HepG2 (cell line): ENCODE results near the gene KAT6B. TPM values are rescaled to one million over a fixed set of nuclear protein-coding genes. Genes with fewer than 3 reads are reported as not detected.

Experiments
- ATAC-seq: fragments of 200-7000 bp; cut with Tn5 transposase; 3 replicates; pipeline ENCODE4 v1.9.1; 2020; ENCODE audit warnings: mild to moderate bottlenecking, moderate library complexity
- BruUV-seq: library from RNA; stranded (reverse); fragments of 400-500 nt; replicated peaks from 2 replicates; lab custom pipeline; 2021; lab: Mats Ljungman, UMichigan
- CTCF ChIA-PET: fragments of 300-600 bp; formaldehyde crosslinking; extraction: SDS; loops from one replicate; lab custom pipeline; 2021; ENCODE audit warnings: low total read pairs, inconsistent platforms, low intra/inter-chr PET ratio; lab: Yijun Ruan, JAX
- POLR2A ChIA-PET: fragments of 350-600 bp; sonication (Branson Sonifier 250); formaldehyde crosslinking; loops from one replicate; lab custom pipeline; 2020; ENCODE audit warnings: antibody characterized with exemption, inconsistent platforms; lab: Yijun Ruan, JAX
- DNase-seq: peaks from one replicate; pipeline ENCODE4 v3.0.0-alpha.2; 2015; ENCODE audit warnings: low spot score
- FAIRE-seq: peaks from 3 replicates; lab custom pipeline; 2011; peaks lifted over from hg19 to GRCh38; lab: Jason Lieb, UNC
- H2AFZ ChIP-seq: one replicate; pipeline ENCODE4 v1.6.1; 2011; ENCODE audit warnings: low read length, inconsistent platforms
- H3K27ac ChIP-seq: fragments of 300-600 bp; 3 replicates; pipeline ENCODE4 v1.8.0; 2011; ENCODE audit warnings: mixed run types, mild to moderate bottlenecking, mixed read lengths, low read length, inconsistent platforms; ENCODE audit not compliant: insufficient read depth; ENCODE audit errors: extremely low read length
- H3K27me3 ChIP-seq, 2 experiments: fragments of 200-600 bp in 1 of 2; 2 replicates in 1 of 2; 3 replicates in 1 of 2; pipeline versions ENCODE4 v1.6.0 to v1.8.0; 2011; ENCODE audit warnings: low read length in 2 of 2, mild to moderate bottlenecking in 2 of 2, moderate library complexity in 2 of 2, inconsistent platforms in 1 of 2; ENCODE audit not compliant: insufficient read depth in 2 of 2, control insufficient read depth in 1 of 2
- H3K36me3 ChIP-seq, 2 experiments: fragments of 200-600 bp in 1 of 2; replicated peaks in 1 of 2; 2 replicates in 1 of 2; 3 replicates in 1 of 2; pipeline versions ENCODE4 v1.5.1 to v1.8.0; 2011; ENCODE audit warnings: low read length in 2 of 2, inconsistent platforms in 1 of 2; ENCODE audit not compliant: insufficient read depth in 2 of 2, control insufficient read depth in 1 of 2
- H3K4me1 ChIP-seq: 2 replicates; pipeline ENCODE4 v1.5.1; 2012; ENCODE audit warnings: low read length, inconsistent platforms; ENCODE audit not compliant: insufficient read depth
- H3K4me2 ChIP-seq: 2 replicates; pipeline ENCODE4 v1.6.0; 2011; ENCODE audit warnings: low read depth, low read length, inconsistent platforms
- H3K4me3 ChIP-seq, 3 experiments: fragments of 200-600 bp in 1 of 3; sonication (generic), shearing (Covaris generic) in 1 of 3; replicated peaks in 1 of 3; 2 replicates each; pipeline ENCODE4 v1.5.1; 2011 to 2016; ENCODE audit warnings: low read length in 3 of 3, inconsistent platforms in 2 of 3, low read depth in 2 of 3, mild to moderate bottlenecking in 2 of 3, control low read depth in 1 of 3, mixed read lengths in 1 of 3; ENCODE audit not compliant: insufficient read depth in 1 of 3
- H3K79me2 ChIP-seq: one replicate; pipeline ENCODE4 v1.6.1; 2011; ENCODE audit warnings: low read length, inconsistent platforms; ENCODE audit not compliant: insufficient read depth
- H3K9ac ChIP-seq: 2 replicates; pipeline ENCODE4 v1.6.0; 2011; ENCODE audit warnings: mild to moderate bottlenecking, low read depth, low read length, inconsistent platforms; ENCODE audit not compliant: insufficient read depth
- H3K9me3 ChIP-seq: 2 replicates; pipeline ENCODE4 v1.5.1; 2012; ENCODE audit warnings: mild to moderate bottlenecking, low read length
- H4K20me1 ChIP-seq: 2 replicates; pipeline ENCODE4 v1.6.0; 2011; ENCODE audit warnings: inconsistent platforms, mild to moderate bottlenecking, low read length, moderate library complexity; ENCODE audit not compliant: insufficient read depth
- MEF2D ChIP-seq: sonication (generic); formaldehyde crosslinking; IDR thresholded peaks from 2 replicates; pipeline ENCODE4 v1.5.1; 2020; ENCODE audit warnings: mild to moderate bottlenecking, missing genetic modification reagents
- POLR2AphosphoS5 ChIP-seq: IDR thresholded peaks from 2 replicates; pipeline ENCODE4 v1.6.1; 2012; ENCODE audit warnings: low read depth, low read length
- ZNF761 ChIP-seq: sonication (generic); formaldehyde crosslinking; conservative IDR thresholded peaks from 2 replicates; pipeline ENCODE4 v1.4.0; 2020; ENCODE audit warnings: mild to moderate bottlenecking, missing genetic modification reagents
- ZSCAN31 ChIP-seq: sonication (generic); formaldehyde crosslinking; IDR thresholded peaks from 2 replicates; pipeline ENCODE4 v1.5.0; 2020; ENCODE audit warnings: low read depth, mild to moderate bottlenecking, missing genetic modification reagents
- WGBS: methylation state at CpG from one replicate; pipeline ENCODE4 v1.1.6; 2017; ENCODE audit warnings: low lambda C conversion rate; 5-methylcytosine and 5-hydroxymethylcytosine counted together
- in situ Hi-C: cut with HindIII; loops from 2 replicates; pipeline ENCODE4 v1.10.0; 2017; ENCODE audit warnings: low pct_unique_long_range_greater_than_20kb; ENCODE audit not compliant: extremely low pct_ligation_motif_present
- intact Hi-C: fragments of 100-400 bp; cut with micrococcal nuclease; formaldehyde crosslinking; loops from one replicate; pipeline ENCODE4 v1.10.0; 2022; ENCODE audit not compliant: unreplicated experiment
- polyA plus RNA-seq, 8 experiments: library from polyadenylated mRNA; depleted of rRNA in 3 of 8; stranded (reverse) in 7 of 8; unstranded in 1 of 8; fragments of >200 nt; fragmentation: Illumina TruSeq in 4 of 8; extraction: Trizol in 4 of 8; gene quantifications; 2 replicates each; pipeline versions ENCODE4 v1.2.1 to v1.2.3, GENCODE V29; 2011 to 2016; ENCODE audit warnings: low read depth in 4 of 8, missing spikeins in 1 of 8, mixed read lengths in 1 of 8; ENCODE audit not compliant: insufficient read depth in 1 of 8
- total RNA-seq, 5 experiments: library from RNA; depleted of rRNA; stranded (reverse); fragments of >200 nt; fragmentation: Illumina TruSeq; extraction: Trizol; gene quantifications; 2 replicates each; pipeline ENCODE4 v1.2.3, GENCODE V29; 2016; ENCODE audit warnings: low read depth in 1 of 5
- TF ChIP-seq, protein P1 (sequence below): sonication (generic); formaldehyde crosslinking; IDR thresholded peaks from 2 replicates; pipeline ENCODE4 v1.4.0; 2020; ENCODE audit warnings: missing genetic modification reagents

The KAT6B gene
- total and polyA plus RNA-seq, 2 of the 13 experiments (the other 11 are each of a cell fraction or from before 2014, with no cell fraction given): 3.0 to 9.5 TPM

DNA sequence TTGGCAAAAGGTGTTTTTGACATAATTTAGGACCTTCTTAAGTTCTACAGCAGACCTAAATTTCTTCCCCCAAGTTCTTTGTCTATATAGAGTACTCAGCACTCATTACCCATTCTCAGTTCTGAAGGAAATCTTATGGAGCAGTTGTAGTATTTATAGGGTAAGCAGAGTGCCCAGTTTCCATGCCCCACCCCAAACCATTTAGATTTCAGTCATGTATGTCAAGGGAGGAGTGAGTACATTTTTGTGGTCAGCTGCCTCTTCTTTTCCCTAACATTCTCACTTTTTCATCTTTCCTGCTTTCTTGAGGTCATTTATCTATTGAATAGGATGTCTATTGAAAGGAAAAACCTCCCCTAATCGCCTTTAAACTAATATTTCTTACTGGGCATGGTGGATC lies 83.3 kb downstream of the KAT6B start:
- BruUV-seq: no TSS peak
- H3K4me3 ChIP-seq: no peak overlapping the region
- TF ChIP-seq, protein P1, sequence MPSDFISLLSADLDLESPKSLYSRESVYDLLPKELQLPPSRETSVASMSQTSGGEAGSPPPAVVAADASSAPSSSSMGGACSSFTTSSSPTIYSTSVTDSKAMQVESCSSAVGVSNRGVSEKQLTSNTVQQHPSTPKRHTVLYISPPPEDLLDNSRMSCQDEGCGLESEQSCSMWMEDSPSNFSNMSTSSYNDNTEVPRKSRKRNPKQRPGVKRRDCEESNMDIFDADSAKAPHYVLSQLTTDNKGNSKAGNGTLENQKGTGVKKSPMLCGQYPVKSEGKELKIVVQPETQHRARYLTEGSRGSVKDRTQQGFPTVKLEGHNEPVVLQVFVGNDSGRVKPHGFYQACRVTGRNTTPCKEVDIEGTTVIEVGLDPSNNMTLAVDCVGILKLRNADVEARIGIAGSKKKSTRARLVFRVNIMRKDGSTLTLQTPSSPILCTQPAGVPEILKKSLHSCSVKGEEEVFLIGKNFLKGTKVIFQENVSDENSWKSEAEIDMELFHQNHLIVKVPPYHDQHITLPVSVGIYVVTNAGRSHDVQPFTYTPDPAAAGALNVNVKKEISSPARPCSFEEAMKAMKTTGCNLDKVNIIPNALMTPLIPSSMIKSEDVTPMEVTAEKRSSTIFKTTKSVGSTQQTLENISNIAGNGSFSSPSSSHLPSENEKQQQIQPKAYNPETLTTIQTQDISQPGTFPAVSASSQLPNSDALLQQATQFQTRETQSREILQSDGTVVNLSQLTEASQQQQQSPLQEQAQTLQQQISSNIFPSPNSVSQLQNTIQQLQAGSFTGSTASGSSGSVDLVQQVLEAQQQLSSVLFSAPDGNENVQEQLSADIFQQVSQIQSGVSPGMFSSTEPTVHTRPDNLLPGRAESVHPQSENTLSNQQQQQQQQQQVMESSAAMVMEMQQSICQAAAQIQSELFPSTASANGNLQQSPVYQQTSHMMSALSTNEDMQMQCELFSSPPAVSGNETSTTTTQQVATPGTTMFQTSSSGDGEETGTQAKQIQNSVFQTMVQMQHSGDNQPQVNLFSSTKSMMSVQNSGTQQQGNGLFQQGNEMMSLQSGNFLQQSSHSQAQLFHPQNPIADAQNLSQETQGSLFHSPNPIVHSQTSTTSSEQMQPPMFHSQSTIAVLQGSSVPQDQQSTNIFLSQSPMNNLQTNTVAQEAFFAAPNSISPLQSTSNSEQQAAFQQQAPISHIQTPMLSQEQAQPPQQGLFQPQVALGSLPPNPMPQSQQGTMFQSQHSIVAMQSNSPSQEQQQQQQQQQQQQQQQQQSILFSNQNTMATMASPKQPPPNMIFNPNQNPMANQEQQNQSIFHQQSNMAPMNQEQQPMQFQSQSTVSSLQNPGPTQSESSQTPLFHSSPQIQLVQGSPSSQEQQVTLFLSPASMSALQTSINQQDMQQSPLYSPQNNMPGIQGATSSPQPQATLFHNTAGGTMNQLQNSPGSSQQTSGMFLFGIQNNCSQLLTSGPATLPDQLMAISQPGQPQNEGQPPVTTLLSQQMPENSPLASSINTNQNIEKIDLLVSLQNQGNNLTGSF: no peak

DNA sequence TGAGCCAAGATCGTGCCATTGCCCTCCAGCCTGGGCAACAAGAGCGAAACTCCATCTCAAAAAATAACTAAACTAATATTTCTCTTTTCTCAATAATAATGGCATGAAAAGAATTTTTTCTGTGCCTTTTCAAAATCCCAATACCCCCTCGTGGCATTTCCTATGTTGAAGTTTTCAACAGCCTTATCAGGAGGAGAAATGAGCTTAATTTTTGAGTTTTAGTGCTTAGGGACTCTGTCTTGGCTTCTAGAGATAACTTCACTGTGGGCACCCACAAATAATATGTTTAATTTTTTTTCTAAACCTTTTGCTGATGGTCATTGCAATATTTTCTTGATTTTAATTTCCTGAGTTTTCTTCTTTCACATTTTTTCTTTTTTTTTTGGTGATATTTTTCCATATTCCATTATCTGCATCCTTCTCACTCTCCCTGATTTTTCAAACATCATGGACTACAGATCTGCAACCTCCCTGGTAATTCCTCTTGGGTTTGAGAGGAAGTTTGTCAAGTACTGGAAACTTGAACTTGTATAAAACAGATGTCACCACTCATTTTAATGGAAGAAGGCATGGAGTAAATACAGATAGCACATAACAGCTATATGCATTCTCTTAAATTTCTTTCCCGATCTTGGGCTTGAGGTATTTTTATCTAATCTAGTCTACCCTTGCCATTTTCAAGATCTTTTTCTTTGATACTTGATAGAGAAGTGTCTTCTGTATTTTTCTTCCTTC lies 84.0 kb downstream of the KAT6B start:
- POLR2A ChIA-PET: no interaction called here
- Histone ChIP-seq H2AFZ (no peak overlapping the region), H3K9ac (no peak overlapping the region), H4K20me1 (no peaks in the 10 kb centered on the region), H3K27ac (no peak overlapping the region)
- intact Hi-C loops (no loop called here), in situ Hi-C loops (no loop called here)
- no TSS peak for BruUV-seq
- ATAC-seq: no peak
- TF ChIP-seq ZSCAN31 (CRISPR knock-in tag) (no peak), POLR2AphosphoS5 (no peak), ZNF761 (no peak), MEF2D (CRISPR knock-in tag) (no peak)
- TF ChIP-seq, all 625 proteins: peak for 0
- Histone ChIP-seq H3K27me3 (no peaks in the 10 kb centered on the region), H3K36me3 (no peaks in the 10 kb centered on the region), H3K4me2 (no peak overlapping the region), H3K4me1 (no peaks in the 10 kb centered on the region), H3K4me3 (no peak overlapping the region), H3K9me3 (no peaks in the 10 kb centered on the region), H3K79me2 (no peaks in the 10 kb centered on the region)
- DNase-seq: no peak
- CTCF ChIA-PET: no interaction called here
- FAIRE-seq: no peak
- WGBS: 99% methylated on average over 4 of the region's 4 CpGs

More for the DNA sequence above, 83.3 kb downstream of the KAT6B start:
- H3K36me3 ChIP-seq: no peaks in the 10 kb centered on the region
- no peak overlapping the region for H3K27ac ChIP-seq
- 93% methylated on average over 1 of the region's 1 CpG for WGBS
- ATAC-seq: no peak
- no peak for DNase-seq
- POLR2A ChIA-PET: no interaction called here
- no peaks in the 10 kb centered on the region for H4K20me1 ChIP-seq
- H2AFZ ChIP-seq: no peak overlapping the region
- CTCF ChIA-PET: no interaction called here
- no peak overlapping the region for H3K9ac ChIP-seq
- H3K9me3 ChIP-seq: no peaks in the 10 kb centered on the region
- in situ Hi-C loops: no loop called here
- H3K4me1 ChIP-seq: no peaks in the 10 kb centered on the region
- no peaks in the 10 kb centered on the region for H3K27me3 ChIP-seq
- H3K4me2 ChIP-seq: no peak overlapping the region
- H3K79me2 ChIP-seq: no peaks in the 10 kb centered on the region
- FAIRE-seq: no peak
- intact Hi-C loops: no loop called here
